Keratinocyte (primary cell): ENCODE results near the gene DIAPH2. TPM values are rescaled to one million over a fixed set of nuclear protein-coding genes. Genes with fewer than 3 reads are reported as not detected.

Source experiments
- DNase-seq: peaks from one replicate; pipeline ENCODE4 v3.0.0-alpha.2; 2011; ENCODE audit warnings: low read depth, missing footprints, low spot score
- FAIRE-seq: peaks from 2 replicates; lab custom pipeline; 2011; peaks lifted over from hg19 to GRCh38; lab: Jason Lieb, UNC
- H2AFZ ChIP-seq: 2 replicates; pipeline ENCODE4 v1.6.0; 2012; ENCODE audit warnings: low read length, control low read depth, inconsistent platforms; ENCODE audit not compliant: control insufficient read depth
- H3K27ac ChIP-seq: 2 replicates; pipeline ENCODE4 v1.5.1; 2011; ENCODE audit warnings: low read length; ENCODE audit not compliant: control insufficient read depth, insufficient read depth
- H3K27me3 ChIP-seq: 3 replicates; pipeline ENCODE4 v1.6.0; 2011; ENCODE audit warnings: low read length; ENCODE audit not compliant: control insufficient read depth, insufficient read depth; ENCODE audit errors: extremely low read depth
- H3K36me3 ChIP-seq, 2 experiments: 2 replicates in 1 of 2; 3 replicates in 1 of 2; pipeline ENCODE4 v1.5.1; 2011; ENCODE audit warnings: low read length in 2 of 2, mild to moderate bottlenecking in 1 of 2; ENCODE audit not compliant: control insufficient read depth in 2 of 2, insufficient read depth in 2 of 2; ENCODE audit errors: extremely low read depth in 1 of 2
- H3K4me1 ChIP-seq: 3 replicates; pipeline ENCODE4 v1.5.1; 2011; ENCODE audit warnings: low read length; ENCODE audit not compliant: control insufficient read depth, insufficient read depth; ENCODE audit errors: extremely low read depth
- H3K4me2 ChIP-seq: 3 replicates; pipeline ENCODE4 v1.6.0; 2011; ENCODE audit warnings: low read depth, low read length; ENCODE audit not compliant: control insufficient read depth, insufficient read depth; ENCODE audit errors: extremely low read depth
- H3K4me3 ChIP-seq, 3 experiments: fragments of 200-600 bp in 1 of 3; sonication (generic) in 1 of 3; 2 replicates in 2 of 3; 3 replicates in 1 of 3; pipeline ENCODE4 v1.5.1; 2011 to 2016; ENCODE audit warnings: low read length in 3 of 3, mild to moderate bottlenecking in 3 of 3, control low read depth in 2 of 3, inconsistent platforms in 1 of 3, low read depth in 1 of 3, mixed read lengths in 1 of 3, mixed run types in 1 of 3, moderate library complexity in 1 of 3; ENCODE audit not compliant: control insufficient read depth in 2 of 3, insufficient read depth in 2 of 3; ENCODE audit errors: extremely low read depth in 1 of 3
- H3K79me2 ChIP-seq: 2 replicates; pipeline ENCODE4 v1.6.0; 2012; ENCODE audit warnings: low read length; ENCODE audit not compliant: control insufficient read depth, insufficient read depth
- H3K9ac ChIP-seq: 3 replicates; pipeline ENCODE4 v1.6.0; 2011; ENCODE audit warnings: low read length; ENCODE audit not compliant: control insufficient read depth, insufficient read depth; ENCODE audit errors: extremely low read depth
- H3K9me1 ChIP-seq: 3 replicates; pipeline ENCODE4 v1.6.0; 2011; ENCODE audit warnings: low read length; ENCODE audit not compliant: control insufficient read depth, insufficient read depth; ENCODE audit errors: extremely low read depth
- H3K9me3 ChIP-seq: 2 replicates; pipeline ENCODE4 v1.5.1; 2012; ENCODE audit warnings: low read depth, low read length; ENCODE audit not compliant: control insufficient read depth
- H4K20me1 ChIP-seq: 3 replicates; pipeline ENCODE4 v1.6.0; 2011; ENCODE audit warnings: low read length; ENCODE audit not compliant: control insufficient read depth, insufficient read depth; ENCODE audit errors: extremely low read depth
- EZH2 ChIP-seq: IDR thresholded peaks from one replicate; pipeline ENCODE4 v1.6.1; 2012; ENCODE audit warnings: inconsistent platforms, mild to moderate bottlenecking, low read length, moderate library complexity
- dilution Hi-C: fragments of 300-500 bp; cut with MboI; formaldehyde crosslinking; loops from one replicate; pipeline ENCODE4 v1.7.0; 2020; ENCODE audit warnings: low sequenced_read_pairs; ENCODE audit not compliant: extremely low pct_ligation_motif_present
- polyA plus RNA-seq, 5 experiments: library from polyadenylated mRNA; depleted of rRNA in 3 of 5; stranded (reverse) in 3 of 5; stranded (forward) in 1 of 5; unstranded in 1 of 5; fragments of >200 nt; gene quantifications; 1 replicate in 1 of 5; 2 replicates in 3 of 5; 3 replicates in 1 of 5; pipeline versions ENCODE4 v1.2.1 to v1.2.3, GENCODE V29; 2011 to 2012; ENCODE audit warnings: missing spikeins in 2 of 5, low read depth in 1 of 5, low replicate concordance in 1 of 5
- TF ChIP-seq, protein P1 (sequence below), 3 experiments: IDR thresholded peaks in 1 of 3; conservative IDR thresholded peaks in 1 of 3; optimal IDR thresholded peaks in 1 of 3; 2 replicates in 2 of 3; 3 replicates in 1 of 3; pipeline versions ENCODE3 to v1.5.1; 2011; ENCODE audit warnings: low read length in 3 of 3, mild to moderate bottlenecking in 3 of 3, moderate library complexity in 2 of 3, control low read depth in 1 of 3, inconsistent platforms in 1 of 3; ENCODE audit not compliant: insufficient read depth in 2 of 3; ENCODE audit errors: extremely low read depth in 1 of 3

The DIAPH2 gene
- polyA plus RNA-seq, 1 donor (not counting 4 experiments of a cell fraction or from before 2014, with no cell fraction given) = 7.4 TPM

- no peak for FAIRE-seq
- Histone ChIP-seq H3K4me1 (peaks cover 4% of the 10 kb centered on the region), H3K27ac (no peak overlapping the region), H4K20me1 (no peaks in the 10 kb centered on the region), H3K36me3 (no peaks in the 10 kb centered on the region), H3K4me2 (no peak overlapping the region), H3K9me1 (no peaks in the 10 kb centered on the region), H3K4me3 (no peak overlapping the region), H3K79me2 (no peaks in the 10 kb centered on the region), H3K9ac (no peak overlapping the region), H3K27me3 (no peaks in the 10 kb centered on the region), H2AFZ (no peak overlapping the region), H3K9me3 (no peaks in the 10 kb centered on the region)
- no peak for DNase-seq
- TF ChIP-seq, protein P1, sequence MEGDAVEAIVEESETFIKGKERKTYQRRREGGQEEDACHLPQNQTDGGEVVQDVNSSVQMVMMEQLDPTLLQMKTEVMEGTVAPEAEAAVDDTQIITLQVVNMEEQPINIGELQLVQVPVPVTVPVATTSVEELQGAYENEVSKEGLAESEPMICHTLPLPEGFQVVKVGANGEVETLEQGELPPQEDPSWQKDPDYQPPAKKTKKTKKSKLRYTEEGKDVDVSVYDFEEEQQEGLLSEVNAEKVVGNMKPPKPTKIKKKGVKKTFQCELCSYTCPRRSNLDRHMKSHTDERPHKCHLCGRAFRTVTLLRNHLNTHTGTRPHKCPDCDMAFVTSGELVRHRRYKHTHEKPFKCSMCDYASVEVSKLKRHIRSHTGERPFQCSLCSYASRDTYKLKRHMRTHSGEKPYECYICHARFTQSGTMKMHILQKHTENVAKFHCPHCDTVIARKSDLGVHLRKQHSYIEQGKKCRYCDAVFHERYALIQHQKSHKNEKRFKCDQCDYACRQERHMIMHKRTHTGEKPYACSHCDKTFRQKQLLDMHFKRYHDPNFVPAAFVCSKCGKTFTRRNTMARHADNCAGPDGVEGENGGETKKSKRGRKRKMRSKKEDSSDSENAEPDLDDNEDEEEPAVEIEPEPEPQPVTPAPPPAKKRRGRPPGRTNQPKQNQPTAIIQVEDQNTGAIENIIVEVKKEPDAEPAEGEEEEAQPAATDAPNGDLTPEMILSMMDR (optimal IDR thresholded peaks at IDR 0.05 in 1 of 3, IDR thresholded peaks at IDR 0.05 in 1 of 3, conservative IDR thresholded peaks at IDR 0.05 in 1 of 3; ENCODE audit: extremely low read depth in 1 of 3, insufficient read depth in 2 of 3, low read length in 3 of 3) = no peak
- TF ChIP-seq EZH2 = no peak
- dilution Hi-C loops = no loop called here
Measured at GRCh38 chrX:97524340-97524739, 839.7 kb downstream of the DIAPH2 start.

- Histone ChIP-seq H3K9ac (no peak overlapping the region), H3K4me1 (peaks cover 4% of the 10 kb centered on the region), H3K36me3 (no peaks in the 10 kb centered on the region), H3K9me3 (no peaks in the 10 kb centered on the region), H3K27ac (no peak overlapping the region), H3K27me3 (no peaks in the 10 kb centered on the region), H4K20me1 (no peaks in the 10 kb centered on the region), H3K79me2 (no peaks in the 10 kb centered on the region), H2AFZ (no peak overlapping the region), H3K4me2 (no peak overlapping the region), H3K4me3 (no peak overlapping the region), H3K9me1 (no peaks in the 10 kb centered on the region)
- DNase-seq = no peak
- no peak for TF ChIP-seq EZH2
- TF ChIP-seq, protein P1 (optimal IDR thresholded peaks at IDR 0.05 in 1 of 3, IDR thresholded peaks at IDR 0.05 in 1 of 3, conservative IDR thresholded peaks at IDR 0.05 in 1 of 3; ENCODE audit: extremely low read depth in 1 of 3, insufficient read depth in 2 of 3, low read length in 3 of 3) = no peak
- peak; percentile 34 for FAIRE-seq
- dilution Hi-C loops = no loop called here
Measured at GRCh38 chrX:97524997-97525396, 840.4 kb downstream of the DIAPH2 start.
